Gastrocnemius medialis (tissue), 4 donors: ENCODE data around the gene PICALM. TPM values are rescaled to one million over a fixed set of nuclear protein-coding genes. Genes with fewer than 3 reads are reported as not detected.
"Not testable (repeated sequence)": the region's sequence is repeated elsewhere in the genome, so short reads cannot be mapped to it uniquely, and the experiment has no call there.

Source experiments
- ATAC-seq, 2 donors: fragments of 150-250 bp; one replicate each; pipeline ENCODE4 v1.9.1; 2016
- DNase-seq, 2 donors: peaks; one replicate each; pipeline ENCODE4 v3.0.0-alpha.2; 2019
- H3K27ac ChIP-seq, 4 donors: fragments of 200-600 bp; sonication (generic); 1 replicate in 1 of 4; 2 replicates in 3 of 4; pipeline ENCODE4 v1.5.1; 2016 to 2018; ENCODE audit warnings: mild to moderate bottlenecking in 2 of 4, moderate library complexity in 1 of 4
- H3K27me3 ChIP-seq, 3 donors: fragments of 200-600 bp; sonication (generic) in 2 of 3; 1 replicate in 1 of 3; 2 replicates in 2 of 3; pipeline versions ENCODE4 v1.5.1 to v1.6.0; 2016 to 2019; ENCODE audit warnings: mild to moderate bottlenecking in 1 of 3, moderate library complexity in 1 of 3
- H3K36me3 ChIP-seq, 2 donors: fragments of 200-600 bp; sonication (generic) in 1 of 2; one replicate each; pipeline ENCODE4 v1.5.1; 2017 to 2018
- H3K4me1 ChIP-seq, 2 donors: fragments of 200-600 bp; sonication (generic) in 1 of 2; one replicate each; pipeline ENCODE4 v1.5.1; 2016 to 2017; ENCODE audit warnings: mild to moderate bottlenecking in 2 of 2
- H3K4me3 ChIP-seq, 4 donors: fragments of 200-600 bp; sonication (generic) in 3 of 4; 1 replicate in 1 of 4; 2 replicates in 3 of 4; pipeline ENCODE4 v1.5.1; 2016 to 2019; ENCODE audit warnings: mild to moderate bottlenecking in 2 of 4
- H3K9me3 ChIP-seq, 3 donors: fragments of 200-600 bp; sonication (generic) in 2 of 3; 1 replicate in 1 of 3; 2 replicates in 2 of 3; pipeline ENCODE4 v1.5.1; 2016 to 2019
- POLR2A ChIP-seq, 2 donors: fragments of 450-650 bp; IDR thresholded peaks; one replicate each; pipeline ENCODE4 v1.6.1; 2017; ENCODE audit warnings: antibody characterized with exemption in 2 of 2, mild to moderate bottlenecking in 2 of 2, moderate library complexity in 2 of 2
- in situ Hi-C, 4 donors: fragments of 200-750 bp; cut with MboI; loops; one replicate each; pipeline versions ENCODE4 v1.15.0 to v1.8.0; 2017; ENCODE audit warnings: low sequenced_read_pairs in 4 of 4
- intact Hi-C: fragments of 100-400 bp; cut with DNase I; formaldehyde crosslinking; loops from one replicate; pipeline ENCODE4 v1.15.1; 2023; ENCODE audit warnings: low total_unique reads
- total RNA-seq, 4 donors: library from RNA; depleted of rRNA; stranded (reverse); fragments of >200 nt; gene quantifications; one replicate each; pipeline versions ENCODE4 v1.1.0 to v1.2.3, GENCODE V29; 2016
- TF ChIP-seq, protein P1 (sequence below), 5 experiments: fragments of 450-650 bp in 3 of 5; fragments of 200-600 bp in 2 of 5; sonication (generic) in 2 of 5; IDR thresholded peaks in 4 of 5; conservative IDR thresholded peaks in 1 of 5; 1 replicate in 4 of 5; 2 replicates in 1 of 5; pipeline ENCODE4 v1.5.1; 2016 to 2019; ENCODE audit warnings: antibody characterized with exemption in 5 of 5, mild to moderate bottlenecking in 3 of 5, moderate library complexity in 3 of 5

The PICALM gene
- total RNA-seq, 4 donors from 2014 or later, result 82.3 to 125 (median 107) TPM

GRCh38 chr11:86106916-86107315, 38.0 kb upstream of the PICALM start:
- H3K9me3 ChIP-seq, result no peaks in the 10 kb centered on the region
- in situ Hi-C loops (no loop called here), intact Hi-C loops (no loop called here)
- no peaks in the 10 kb centered on the region for H3K36me3 ChIP-seq
- no peak overlapping the region for H3K27ac ChIP-seq
- DNase-seq (no peak), ATAC-seq (no peak)
- no peak overlapping the region for H3K4me3 ChIP-seq
- no peaks in the 10 kb centered on the region for H3K4me1 ChIP-seq
- TF ChIP-seq, protein P1, sequence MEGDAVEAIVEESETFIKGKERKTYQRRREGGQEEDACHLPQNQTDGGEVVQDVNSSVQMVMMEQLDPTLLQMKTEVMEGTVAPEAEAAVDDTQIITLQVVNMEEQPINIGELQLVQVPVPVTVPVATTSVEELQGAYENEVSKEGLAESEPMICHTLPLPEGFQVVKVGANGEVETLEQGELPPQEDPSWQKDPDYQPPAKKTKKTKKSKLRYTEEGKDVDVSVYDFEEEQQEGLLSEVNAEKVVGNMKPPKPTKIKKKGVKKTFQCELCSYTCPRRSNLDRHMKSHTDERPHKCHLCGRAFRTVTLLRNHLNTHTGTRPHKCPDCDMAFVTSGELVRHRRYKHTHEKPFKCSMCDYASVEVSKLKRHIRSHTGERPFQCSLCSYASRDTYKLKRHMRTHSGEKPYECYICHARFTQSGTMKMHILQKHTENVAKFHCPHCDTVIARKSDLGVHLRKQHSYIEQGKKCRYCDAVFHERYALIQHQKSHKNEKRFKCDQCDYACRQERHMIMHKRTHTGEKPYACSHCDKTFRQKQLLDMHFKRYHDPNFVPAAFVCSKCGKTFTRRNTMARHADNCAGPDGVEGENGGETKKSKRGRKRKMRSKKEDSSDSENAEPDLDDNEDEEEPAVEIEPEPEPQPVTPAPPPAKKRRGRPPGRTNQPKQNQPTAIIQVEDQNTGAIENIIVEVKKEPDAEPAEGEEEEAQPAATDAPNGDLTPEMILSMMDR (IDR thresholded peaks at IDR 0.05 in 4 of 5, conservative IDR thresholded peaks at IDR 0.05 in 1 of 5), result no peak
- TF ChIP-seq POLR2A (IDR thresholded peaks at IDR 0.05), result no peak
- no peaks in the 10 kb centered on the region for H3K27me3 ChIP-seq

GRCh38 chr11:86106031-86106430, 37.1 kb upstream of the PICALM start:
- ATAC-seq, H3K9me3 ChIP-seq, intact Hi-C loops, in situ Hi-C loops, H3K36me3 ChIP-seq, H3K4me1 ChIP-seq, H3K27me3 ChIP-seq, H3K4me3 ChIP-seq, H3K27ac ChIP-seq, DNase-seq: not testable (repeated sequence)

GRCh38 chr11:86105601-86106000, 36.7 kb upstream of the PICALM start:
- H3K27ac ChIP-seq, DNase-seq, H3K27me3 ChIP-seq, H3K4me1 ChIP-seq, intact Hi-C loops, in situ Hi-C loops, ATAC-seq, H3K4me3 ChIP-seq, H3K9me3 ChIP-seq, H3K36me3 ChIP-seq: not testable (repeated sequence)

GRCh38 chr11:86103808-86104207, 34.9 kb upstream of the PICALM start:
- no peaks in the 10 kb centered on the region for H3K4me1 ChIP-seq
- ATAC-seq (no peak), DNase-seq (no peak)
- in situ Hi-C loops (no loop called here), intact Hi-C loops (no loop called here)
- H3K36me3 ChIP-seq, result no peaks in the 10 kb centered on the region
- TF ChIP-seq, protein P1 (IDR thresholded peaks at IDR 0.05 in 4 of 5, conservative IDR thresholded peaks at IDR 0.05 in 1 of 5), result no peak
- no peak for TF ChIP-seq POLR2A (IDR thresholded peaks at IDR 0.05)
- no peak overlapping the region for H3K4me3 ChIP-seq
- H3K9me3 ChIP-seq, result no peaks in the 10 kb centered on the region
- H3K27ac ChIP-seq, result no peak overlapping the region
- H3K27me3 ChIP-seq, result no peaks in the 10 kb centered on the region

GRCh38 chr11:86101941-86102407, 33.1 kb upstream of the PICALM start:
- no peaks in the 10 kb centered on the region for H3K4me1 ChIP-seq
- intact Hi-C loops, result no loop called here
- no peak overlapping the region for H3K4me3 ChIP-seq
- no peak for ATAC-seq
- H3K27ac ChIP-seq, result no peak overlapping the region
- in situ Hi-C loops, result no loop called here
- H3K9me3 ChIP-seq, result no peaks in the 10 kb centered on the region
- no peaks in the 10 kb centered on the region for H3K36me3 ChIP-seq
- DNase-seq, result no peak
- TF ChIP-seq POLR2A (IDR thresholded peaks at IDR 0.05), result no peak
- TF ChIP-seq, protein P1 (IDR thresholded peaks at IDR 0.05 in 4 of 5, conservative IDR thresholded peaks at IDR 0.05 in 1 of 5), result no peak
- no peaks in the 10 kb centered on the region for H3K27me3 ChIP-seq

- Histone ChIP-seq H3K4me1 (no peaks in the 10 kb centered on the region), H3K4me3 (no peak overlapping the region), H3K9me3 (no peaks in the 10 kb centered on the region), H3K36me3 (no peaks in the 10 kb centered on the region), H3K27ac (no peak overlapping the region), H3K27me3 (no peaks in the 10 kb centered on the region)
- DNase-seq (no peak), ATAC-seq (no peak)
- in situ Hi-C loops (no loop called here), intact Hi-C loops (no loop called here)
- TF ChIP-seq POLR2A (IDR thresholded peaks at IDR 0.05), result no peak
- TF ChIP-seq, protein P1 (IDR thresholded peaks at IDR 0.05 in 4 of 5, conservative IDR thresholded peaks at IDR 0.05 in 1 of 5), result no peak
Measured at GRCh38 chr11:86101493-86101892, 32.6 kb upstream of the PICALM start.
